ENCODE results near the gene RNPEP. TPM values are rescaled to one million over a fixed set of nuclear protein-coding genes. Genes with fewer than 3 reads are reported as not detected.

RNPEP gene
- total and polyA plus RNA-seq, 2 of the 8 experiments (the other 6 are each of a cell fraction or from before 2014, with no cell fraction given) = 34.1 to 51.1 TPM

DNA sequence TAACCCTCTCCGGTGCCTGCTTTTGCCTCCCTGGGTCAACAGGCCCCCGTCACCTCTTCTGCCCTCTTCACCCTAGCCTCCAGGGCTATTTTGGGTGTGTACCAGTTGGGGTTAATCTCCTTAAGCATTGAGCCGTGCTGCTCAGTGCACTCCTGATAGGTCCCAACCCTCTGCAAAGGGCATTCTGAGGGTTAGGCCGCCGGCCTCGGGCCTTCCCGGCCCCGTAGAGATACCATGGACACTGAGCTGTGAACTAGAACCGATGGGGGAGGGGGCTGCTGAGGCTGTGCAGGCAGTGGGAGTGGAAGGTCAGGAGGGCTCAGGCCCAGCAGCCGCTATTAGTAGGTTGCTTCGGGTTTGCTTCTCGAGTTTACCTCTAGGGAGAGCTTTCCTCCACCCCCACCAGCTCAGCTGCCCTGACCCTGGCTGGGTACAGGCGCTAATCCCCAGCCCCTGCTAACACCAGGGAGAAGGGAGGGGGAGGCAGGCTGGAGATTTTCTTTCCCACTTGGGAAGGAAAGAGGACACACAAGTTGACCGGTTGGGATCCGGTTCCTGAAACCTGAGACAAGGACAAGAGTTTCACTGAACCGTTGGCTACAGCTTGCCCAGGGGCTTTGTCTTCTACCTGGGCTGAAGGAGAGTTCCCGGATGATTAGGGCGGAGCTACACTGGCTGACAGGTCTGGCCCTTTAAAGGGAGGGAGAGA, 40.9 kb upstream of the RNPEP start (continued):
- TF ChIP-seq RAD21 (IDR thresholded peaks at IDR 0.05 in 1 of 2, conservative IDR thresholded peaks at IDR 0.05 in 1 of 2; ENCODE audit: low read depth in 2 of 2, low read length in 2 of 2) (no peak), JUN (IDR thresholded peaks at IDR 0.05; ENCODE audit: low read depth, low read length) (no peak), HDAC6 (IDR thresholded peaks at IDR 0.05; ENCODE audit: low read depth, low read length) (no peak)
- TF ChIP-seq, protein P1, sequence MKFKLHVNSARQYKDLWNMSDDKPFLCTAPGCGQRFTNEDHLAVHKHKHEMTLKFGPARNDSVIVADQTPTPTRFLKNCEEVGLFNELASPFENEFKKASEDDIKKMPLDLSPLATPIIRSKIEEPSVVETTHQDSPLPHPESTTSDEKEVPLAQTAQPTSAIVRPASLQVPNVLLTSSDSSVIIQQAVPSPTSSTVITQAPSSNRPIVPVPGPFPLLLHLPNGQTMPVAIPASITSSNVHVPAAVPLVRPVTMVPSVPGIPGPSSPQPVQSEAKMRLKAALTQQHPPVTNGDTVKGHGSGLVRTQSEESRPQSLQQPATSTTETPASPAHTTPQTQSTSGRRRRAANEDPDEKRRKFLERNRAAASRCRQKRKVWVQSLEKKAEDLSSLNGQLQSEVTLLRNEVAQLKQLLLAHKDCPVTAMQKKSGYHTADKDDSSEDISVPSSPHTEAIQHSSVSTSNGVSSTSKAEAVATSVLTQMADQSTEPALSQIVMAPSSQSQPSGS (IDR thresholded peaks at IDR 0.05; ENCODE audit: low read length) = 0 out of 2 replicates have a peak, but pooled peaks have one; percentile 46
